GM04504 (cell line): Measurements from ENCODE around the gene CD34.
"Not testable (repeated sequence)": the region's sequence is repeated elsewhere in the genome, so short reads cannot be mapped to it uniquely, and the experiment has no call there.

Experiments used
- DNase-seq: peaks from one replicate; pipeline ENCODE4 v3.0.0-alpha.2; 2012; ENCODE audit warnings: low read depth

CD34 gene

GRCh38 chr1:207898836-207899235 is 12.1 kb downstream of the CD34 start:
- no peak for DNase-seq

- no peak for DNase-seq
Measured at GRCh38 chr1:207898260-207898659, 12.7 kb downstream of the CD34 start.

GRCh38 chr1:207897188-207897587 is 13.7 kb downstream of the CD34 start:
- DNase-seq: no peak

GRCh38 chr1:207896547-207896946 is 14.4 kb downstream of the CD34 start:
- DNase-seq: no peak

DNA sequence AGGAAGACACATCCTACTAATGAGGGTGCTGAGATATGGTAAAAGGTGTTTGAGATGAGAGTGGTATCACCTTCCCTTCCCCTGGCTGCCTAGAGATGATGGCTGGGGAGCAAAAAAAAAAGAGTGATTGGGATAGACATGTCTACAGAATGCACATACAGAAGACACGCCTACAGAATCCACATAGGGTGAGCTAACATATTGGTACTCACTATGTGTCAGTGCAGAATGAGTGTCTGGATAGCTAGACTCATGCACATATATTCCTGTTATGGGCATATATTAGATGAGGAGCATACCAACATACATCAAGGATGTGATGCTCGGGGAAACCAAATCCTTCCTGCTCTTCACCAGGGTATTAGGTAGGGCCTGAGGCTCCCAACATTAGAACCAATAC is 16.2 kb downstream of the CD34 start:
- DNase-seq: no peak

DNA sequence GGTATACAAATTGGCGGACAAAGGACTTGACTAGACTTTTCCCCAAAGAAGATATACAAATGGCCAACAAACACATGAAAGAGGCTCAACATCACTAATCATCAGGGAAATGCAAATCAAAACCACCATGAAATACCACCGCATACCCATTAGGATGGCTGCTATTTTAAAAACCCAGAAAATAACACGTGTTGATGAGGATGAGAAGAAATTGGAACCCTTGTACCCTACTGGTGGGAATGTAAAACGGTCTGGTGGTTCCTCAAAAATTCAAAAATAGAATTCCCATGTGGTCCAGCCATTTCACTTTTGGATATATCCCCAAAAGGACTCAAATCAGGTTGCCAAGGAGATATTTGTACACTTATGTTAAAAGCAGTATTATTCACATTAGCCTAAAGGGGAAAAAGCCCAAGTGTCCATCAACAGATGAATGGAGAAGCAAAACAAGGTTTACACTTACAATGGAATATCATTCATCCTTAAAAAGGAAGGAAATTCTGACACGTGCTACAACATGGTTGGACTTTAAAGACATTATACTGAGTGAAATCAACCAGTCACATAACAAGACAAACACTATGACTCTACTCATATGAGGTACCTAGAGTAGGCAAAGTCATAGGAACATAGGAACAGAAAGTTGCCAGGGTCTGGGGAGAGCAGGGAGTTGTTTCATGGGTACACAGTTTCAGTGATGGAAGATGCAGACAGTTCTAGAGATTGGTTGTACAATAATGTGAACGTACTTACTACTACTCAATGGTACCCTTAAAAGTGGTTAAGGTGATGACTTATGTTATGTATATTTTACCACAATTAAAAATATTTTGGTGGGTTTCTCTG is 17.0 kb downstream of the CD34 start:
- no peak for DNase-seq

- no peak for DNase-seq
Measured at GRCh38 chr1:207892764-207893163, 18.2 kb downstream of the CD34 start.

- no peak for DNase-seq
Measured at GRCh38 chr1:207891148-207891547, 19.8 kb downstream of the CD34 start.

- DNase-seq: peak; percentile 73
Measured at GRCh38 chr1:207890136-207890738, 20.7 kb downstream of the CD34 start.

DNA sequence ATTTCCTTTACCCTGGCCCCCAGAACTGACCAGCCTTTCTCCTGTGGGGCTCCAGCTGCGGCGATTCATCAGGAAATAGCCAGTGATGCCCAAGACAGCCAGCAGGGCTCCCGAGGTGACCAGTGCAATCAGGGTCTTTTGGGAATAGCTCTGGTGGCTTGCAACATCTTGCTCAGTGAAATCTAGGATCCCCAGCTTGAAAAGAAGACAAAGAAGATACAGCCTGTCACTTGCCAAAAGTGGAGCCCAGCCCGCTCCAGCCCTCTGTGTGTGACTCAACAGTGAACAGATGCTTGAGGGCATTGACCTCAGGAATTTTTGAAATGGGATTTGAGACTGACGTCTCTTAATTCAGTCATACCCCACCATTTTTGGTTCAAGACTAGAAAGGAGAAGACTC is 22.3 kb downstream of the CD34 start:
- no peak for DNase-seq

DNA sequence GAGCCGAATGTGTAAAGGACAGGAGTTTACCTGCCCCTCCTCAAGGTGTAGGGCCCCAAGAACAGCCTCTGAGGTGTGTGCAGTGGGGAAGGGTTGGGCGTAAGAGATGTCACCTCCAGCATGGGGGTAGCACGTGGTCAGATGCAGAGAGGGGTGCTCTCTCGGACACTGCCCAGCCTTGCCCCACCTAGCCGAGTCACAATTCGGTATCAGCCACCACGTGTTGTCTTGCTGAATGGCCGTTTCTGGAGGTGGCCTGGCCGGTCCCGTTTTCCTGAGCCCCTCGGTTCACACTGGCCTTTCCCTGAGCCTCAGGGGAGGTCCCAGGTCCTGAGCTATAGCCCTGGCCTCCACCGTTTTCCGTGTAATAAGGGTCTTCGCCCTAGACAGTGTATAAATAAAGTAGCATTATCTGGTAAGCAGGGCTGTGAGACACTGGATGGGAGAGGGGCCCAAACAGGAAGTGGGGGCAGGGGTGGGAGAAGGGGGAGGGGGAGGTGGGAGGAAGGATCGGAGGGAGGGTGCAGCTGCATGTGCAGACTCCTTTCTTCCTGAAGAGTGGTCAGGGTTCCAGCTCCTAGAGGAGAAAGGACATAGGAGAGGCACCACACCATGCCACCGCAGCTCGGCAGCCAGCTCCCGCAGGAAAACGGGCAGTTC is 23.3 kb downstream of the CD34 start:
- no peak for DNase-seq

GRCh38 chr1:207886227-207886626 is 24.7 kb downstream of the CD34 start:
- no peak for DNase-seq

GRCh38 chr1:207885129-207886032 is 25.5 kb downstream of the CD34 start:
- peak; percentile 78 for DNase-seq

- no peak for DNase-seq
Measured at GRCh38 chr1:207884266-207885029, 26.5 kb downstream of the CD34 start.

- no peak for DNase-seq
Measured at GRCh38 chr1:207883660-207884250, 27.2 kb downstream of the CD34 start.

- no peak for DNase-seq
Measured at GRCh38 chr1:207883104-207883651, 27.7 kb downstream of the CD34 start.

DNA sequence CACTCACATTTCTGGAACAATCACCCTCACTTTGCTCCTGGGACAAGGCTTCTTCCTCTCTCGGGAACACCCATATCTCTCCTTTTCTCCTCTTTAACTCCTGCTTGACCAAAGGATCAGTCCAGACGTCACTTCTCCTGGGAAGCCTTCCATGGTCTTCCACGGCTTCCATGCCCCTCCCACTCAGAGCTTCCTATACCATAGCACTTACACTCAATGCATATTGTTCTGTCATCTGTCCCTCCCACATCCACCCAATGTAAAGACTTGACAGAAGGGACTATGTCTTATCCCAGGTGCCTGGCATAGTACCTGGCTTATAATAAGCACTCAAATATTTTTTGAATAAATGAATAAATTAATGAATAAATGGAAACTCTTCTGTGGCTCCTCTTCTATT is 28.2 kb downstream of the CD34 start:
- DNase-seq: no peak

GRCh38 chr1:207878939-207879338 is 32.0 kb downstream of the CD34 start:
- DNase-seq: no peak

DNA sequence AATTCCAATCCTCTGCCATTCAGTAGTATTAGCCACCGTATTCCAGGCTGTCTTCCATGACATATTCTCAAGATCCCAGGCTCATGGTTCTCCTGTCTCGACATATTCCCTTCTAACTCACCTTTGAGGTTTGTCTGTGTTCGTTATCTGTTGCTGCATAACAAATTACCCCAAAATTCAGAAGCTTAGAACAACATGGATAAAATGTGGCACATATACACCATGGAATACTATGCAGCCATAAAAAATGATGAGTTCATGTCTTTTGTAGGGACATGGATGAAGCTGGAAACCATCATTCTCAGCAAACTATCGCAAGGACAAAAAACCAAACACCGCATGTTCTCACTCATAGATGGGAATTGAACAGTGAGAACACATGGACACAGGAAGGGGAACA is 33.0 kb downstream of the CD34 start:
- not testable (repeated sequence) for DNase-seq

DNA sequence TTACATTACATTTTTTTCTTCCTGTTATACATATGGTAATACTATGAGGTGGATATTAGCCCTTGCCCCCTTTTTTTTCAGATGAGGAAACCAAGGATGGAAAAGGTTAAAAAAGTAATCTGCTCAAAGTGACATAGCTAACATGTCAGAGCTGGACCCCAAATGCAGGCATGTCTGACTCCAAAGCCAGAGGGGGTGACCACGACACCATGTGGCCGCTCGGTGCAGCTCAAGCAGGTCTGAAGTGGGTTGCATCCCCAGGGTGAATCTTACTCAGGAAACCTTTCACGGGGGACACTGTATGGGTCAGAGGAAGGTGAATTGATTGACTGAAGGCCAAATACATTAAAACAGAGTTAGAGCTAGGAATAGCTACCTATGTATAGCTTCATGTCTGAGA is 34.8 kb downstream of the CD34 start:
- DNase-seq: no peak

- no peak for DNase-seq
Measured at GRCh38 chr1:207875532-207875931, 35.4 kb downstream of the CD34 start.
